Stimulated activated CD4-positive, alpha-beta T cell treated with anti-CD3 and anti-CD28 coated beads, Interleukin-1b, Interleukin-23, amount 100 ng/mL, for 24 hours (primary cell): ENCODE data around the gene ANKS1B.
"Not testable (repeated sequence)": the region's sequence is repeated elsewhere in the genome, so short reads cannot be mapped to it uniquely, and the experiment has no call there.

ENCODE experiments used
- DNase-seq, 4 experiments: peaks; one replicate each; pipeline ENCODE4 v3.0.0-alpha.2; 2020; ENCODE audit warnings: low read depth in 4 of 4, low spot score in 1 of 4

Gene ANKS1B

GRCh38 chr12:98977186-98977585 lies 1007.5 kb downstream of the ANKS1B start:
- DNase-seq: no peak

- DNase-seq: no peak
Measured at GRCh38 chr12:98974767-98975381, 1009.9 kb downstream of the ANKS1B start.

GRCh38 chr12:98973395-98973794 lies 1011.3 kb downstream of the ANKS1B start:
- no peak for DNase-seq

DNA sequence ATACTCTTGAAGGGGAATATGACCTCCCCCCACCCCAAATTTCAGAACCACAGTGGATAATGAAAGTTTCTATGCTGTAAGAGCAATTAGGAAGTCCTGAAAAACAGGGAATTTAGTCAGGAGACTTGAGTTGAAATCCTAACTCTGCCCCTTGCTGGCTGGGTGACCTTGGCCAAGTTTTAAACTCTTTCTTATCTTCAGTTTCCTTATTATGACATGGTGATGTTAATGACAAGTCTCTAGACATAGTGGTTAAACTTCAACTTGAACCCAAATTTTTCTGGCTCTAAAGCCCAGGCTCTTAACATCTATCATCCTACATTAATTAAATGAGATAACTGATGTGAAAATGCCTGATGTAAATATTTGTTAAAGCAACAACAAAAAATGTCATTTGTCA lies 1013.8 kb downstream of the ANKS1B start:
- no peak for DNase-seq

DNA sequence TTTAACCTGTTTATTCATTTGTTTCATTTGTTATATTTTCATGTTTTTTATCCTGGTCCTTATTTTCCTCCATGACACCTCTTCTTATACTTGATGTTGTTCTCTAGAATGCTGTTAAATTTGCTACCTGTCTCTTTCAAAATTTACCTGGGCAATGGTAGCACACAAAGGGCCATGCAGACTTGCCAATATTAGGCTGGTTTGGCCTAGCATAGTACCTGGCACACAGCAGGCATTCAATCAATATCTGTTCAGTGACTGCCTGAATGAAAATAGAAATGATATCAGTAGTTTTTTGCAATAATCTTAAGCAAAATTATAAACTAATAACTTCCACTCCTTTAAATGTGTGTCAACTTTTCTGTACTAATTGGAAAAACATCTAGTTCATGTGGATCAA lies 1014.5 kb downstream of the ANKS1B start:
- DNase-seq: no peak

GRCh38 chr12:98968896-98969295 lies 1015.8 kb downstream of the ANKS1B start:
- no peak for DNase-seq

- DNase-seq: not testable (repeated sequence)
Measured at GRCh38 chr12:98957135-98957534, 1027.6 kb downstream of the ANKS1B start.

DNA sequence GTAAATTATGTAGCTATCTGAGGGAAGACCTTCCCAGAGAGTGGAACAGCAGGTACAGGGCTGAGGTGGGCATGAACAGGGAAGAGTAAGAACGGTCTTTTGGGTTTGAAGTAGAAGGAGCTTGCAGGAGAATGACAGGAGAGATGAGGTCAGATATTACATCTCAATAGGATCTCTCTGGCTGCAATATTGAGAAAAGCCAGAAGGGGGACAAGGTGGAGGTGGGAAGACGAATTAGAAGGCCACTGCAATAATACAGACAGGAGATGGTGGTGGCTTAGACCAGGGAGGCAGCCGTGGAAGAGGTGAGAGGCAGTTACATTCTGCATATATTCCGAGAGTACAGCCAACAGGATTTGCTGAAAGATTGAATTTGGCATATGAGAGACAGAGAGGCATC lies 1029.5 kb downstream of the ANKS1B start:
- DNase-seq: no peak

GRCh38 chr12:98954506-98954905 lies 1030.2 kb downstream of the ANKS1B start:
- DNase-seq: no peak

GRCh38 chr12:98951406-98951805 lies 1033.3 kb downstream of the ANKS1B start:
- no peak for DNase-seq

GRCh38 chr12:98948343-98948949 lies 1036.3 kb downstream of the ANKS1B start:
- no peak for DNase-seq

DNA sequence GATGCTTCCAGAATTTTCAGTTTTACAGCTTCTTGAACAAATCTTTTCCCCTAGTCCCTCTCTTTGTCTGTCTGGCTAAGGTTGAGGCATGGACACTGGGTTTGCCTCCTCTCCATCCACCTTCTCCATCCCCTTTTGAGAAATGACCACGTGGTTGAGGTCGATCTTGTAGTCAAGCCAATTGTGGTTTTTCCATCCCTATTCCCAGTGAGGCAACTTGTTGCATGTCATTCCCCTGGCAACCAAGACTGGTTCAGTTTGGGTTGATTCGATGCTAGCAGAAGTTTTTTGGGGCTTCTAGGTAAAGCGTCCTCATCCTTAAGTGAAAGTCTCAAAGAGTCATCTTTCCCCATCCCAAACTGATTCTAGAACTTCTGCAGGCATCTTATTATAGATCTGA lies 1038.9 kb downstream of the ANKS1B start:
- DNase-seq: no peak

DNA sequence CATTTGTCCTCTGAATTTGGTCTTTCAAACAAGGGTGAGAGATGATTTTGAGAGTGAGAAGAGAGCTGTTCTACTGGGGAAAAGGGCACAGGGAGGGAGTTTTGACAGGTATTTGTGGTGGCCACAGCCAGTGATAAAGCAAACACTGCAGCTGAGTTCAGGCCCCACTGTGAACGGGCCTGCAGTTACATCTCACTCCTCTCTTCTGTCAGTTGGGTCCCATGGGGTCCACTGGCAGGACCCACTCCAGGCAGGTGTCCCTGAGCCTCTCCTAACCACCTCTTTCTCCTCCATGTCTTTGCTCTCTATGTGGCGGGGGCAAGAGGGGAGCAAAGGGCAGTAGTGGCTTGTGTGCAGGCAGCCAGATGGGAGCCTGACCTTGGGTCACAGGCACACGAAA lies 1044.8 kb downstream of the ANKS1B start:
- no peak for DNase-seq

DNA sequence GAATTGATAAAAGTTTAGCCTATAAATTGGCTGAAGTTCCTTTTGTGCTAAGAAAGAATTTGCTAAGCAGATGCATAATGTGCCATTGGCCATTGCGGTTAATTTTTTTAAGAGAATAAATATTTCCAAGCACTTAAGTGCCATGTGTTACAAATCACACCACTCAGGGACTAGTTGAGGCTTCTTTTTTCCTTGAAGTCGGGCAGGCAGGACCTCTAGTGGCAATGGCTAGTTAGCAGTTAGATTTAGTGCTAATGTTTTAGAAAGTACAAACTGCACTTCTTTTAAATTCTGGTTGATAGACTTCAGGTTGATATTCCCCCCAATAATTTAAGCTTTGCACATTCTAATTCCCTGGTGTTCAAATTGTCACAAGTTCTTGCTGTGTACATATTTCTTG lies 1045.4 kb downstream of the ANKS1B start:
- no peak for DNase-seq

- DNase-seq: no peak
Measured at GRCh38 chr12:98935847-98936246, 1048.9 kb downstream of the ANKS1B start.

- DNase-seq: no peak
Measured at GRCh38 chr12:98922871-98923270, 1061.9 kb downstream of the ANKS1B start.

- no peak for DNase-seq
Measured at GRCh38 chr12:98918176-98918863, 1066.4 kb downstream of the ANKS1B start.

- no peak for DNase-seq
Measured at GRCh38 chr12:98916106-98916505, 1068.6 kb downstream of the ANKS1B start.

DNA sequence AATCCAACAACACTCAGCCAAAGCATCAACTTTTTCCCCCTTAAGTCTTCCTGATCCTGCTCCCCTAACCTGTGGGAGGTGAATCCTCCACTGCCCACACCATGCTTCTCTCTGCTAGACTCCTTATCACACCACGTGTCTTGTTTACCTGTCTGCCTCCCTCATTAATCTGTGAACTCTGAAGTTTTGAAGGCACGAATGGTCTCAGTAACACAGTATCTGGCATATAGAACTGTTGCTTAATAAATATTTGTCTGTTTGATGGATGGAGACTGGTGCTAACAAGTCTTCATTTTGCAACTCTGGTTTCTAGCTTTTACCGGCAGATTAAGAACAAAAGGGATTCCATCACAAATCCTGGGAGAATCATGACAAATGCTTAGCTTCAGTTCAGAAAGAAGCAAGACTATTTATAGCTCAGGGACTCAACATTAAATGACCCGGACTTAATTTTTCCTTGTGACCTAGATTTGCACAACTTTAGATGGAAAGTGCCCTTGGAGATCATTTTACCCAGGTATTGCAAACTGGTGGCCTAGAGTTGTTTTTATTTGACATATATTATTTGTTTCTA lies 1072.2 kb downstream of the ANKS1B start:
- no peak for DNase-seq

DNA sequence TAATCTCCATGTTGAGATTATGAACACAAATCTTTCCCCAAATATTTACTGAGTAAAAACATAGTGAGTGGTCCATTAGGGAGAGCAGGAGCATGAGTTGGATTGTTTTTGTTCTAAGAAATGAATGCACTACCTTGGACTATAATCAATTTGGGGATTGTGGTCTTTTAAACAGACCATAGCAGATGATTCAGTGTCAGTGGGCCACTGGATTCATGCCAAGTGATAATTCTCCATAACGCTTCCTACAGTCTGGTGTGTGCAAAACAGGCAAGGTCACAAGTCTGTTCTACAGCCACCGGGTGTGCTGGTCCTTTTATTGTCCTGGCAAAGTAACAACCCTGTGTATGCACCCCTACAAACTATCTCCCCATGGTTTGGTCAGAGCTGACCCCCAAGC lies 1073.3 kb downstream of the ANKS1B start:
- DNase-seq: no peak

GRCh38 chr12:98909746-98910145 lies 1075.0 kb downstream of the ANKS1B start:
- DNase-seq: no peak

GRCh38 chr12:98908866-98909265 lies 1075.9 kb downstream of the ANKS1B start:
- no peak for DNase-seq
